ENCODE results near the gene FGFR3.

Gene FGFR3

DNA sequence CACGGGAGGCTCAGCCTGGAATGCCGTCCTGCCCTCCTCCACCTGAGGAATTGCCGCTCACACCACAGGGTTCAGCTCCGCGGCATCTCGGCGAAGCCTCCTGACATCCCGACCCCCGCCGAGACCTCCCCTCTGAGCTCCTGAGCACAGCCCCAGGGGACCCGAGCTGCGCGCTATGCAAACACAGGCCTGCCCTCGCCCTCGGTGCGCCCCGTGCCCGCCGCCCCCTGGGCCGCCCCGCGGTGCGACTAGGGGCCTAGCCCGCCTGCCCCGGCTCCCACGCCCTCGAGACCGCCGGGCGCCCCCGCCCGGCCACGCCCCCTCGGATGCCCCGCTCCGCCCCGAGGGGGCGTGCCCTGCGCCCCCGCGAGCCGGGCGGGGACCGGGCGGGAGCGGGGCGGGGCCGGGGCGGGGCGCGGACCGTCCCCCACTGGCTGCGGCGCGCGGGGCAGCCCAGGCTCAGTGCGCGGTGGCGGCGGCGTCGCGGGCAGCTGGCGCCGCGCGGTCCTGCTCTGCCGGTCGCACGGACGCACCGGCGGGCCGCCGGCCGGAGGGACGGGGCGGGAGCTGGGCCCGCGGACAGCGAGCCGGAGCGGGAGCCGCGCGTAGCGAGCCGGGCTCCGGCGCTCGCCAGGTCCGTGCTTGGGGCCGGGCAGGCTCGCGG lies at the start of gene FGFR3:
FGFR3 (plus strand) TSS at position 462 of the 664 bp plus-strand sequence. CDS start 642 bp downstream, outside the sequence.
- Mint-ChIP-seq H3K36me3 (no peaks in the 10 kb centered on the region), H3K4me1 (ENCODE audit: low read depth) (no peaks in the 10 kb centered on the region), H3K9me3 (ENCODE audit: low read depth) (no peaks in the 10 kb centered on the region), H3K4me3 (no peak within 1 kb of the TSS), H3K27me3 (peaks cover 4% of the 10 kb centered on the region), H3K27ac (no peak within 1 kb of the TSS)

- H3K27me3 Mint-ChIP-seq, result no peaks in the 10 kb centered on the region
- no peaks in the 10 kb centered on the region for H3K9me3 Mint-ChIP-seq (ENCODE audit: low read depth)
- H3K27ac Mint-ChIP-seq, result no peak overlapping the region
- H3K4me1 Mint-ChIP-seq (ENCODE audit: low read depth), result no peaks in the 10 kb centered on the region
- no peak overlapping the region for H3K4me3 Mint-ChIP-seq
- peaks cover 3% of the 10 kb centered on the region for H3K36me3 Mint-ChIP-seq
These were observed 49.5 kb upstream of the FGFR3 start for GRCh38 chr4:1743551-1743950.

DNA sequence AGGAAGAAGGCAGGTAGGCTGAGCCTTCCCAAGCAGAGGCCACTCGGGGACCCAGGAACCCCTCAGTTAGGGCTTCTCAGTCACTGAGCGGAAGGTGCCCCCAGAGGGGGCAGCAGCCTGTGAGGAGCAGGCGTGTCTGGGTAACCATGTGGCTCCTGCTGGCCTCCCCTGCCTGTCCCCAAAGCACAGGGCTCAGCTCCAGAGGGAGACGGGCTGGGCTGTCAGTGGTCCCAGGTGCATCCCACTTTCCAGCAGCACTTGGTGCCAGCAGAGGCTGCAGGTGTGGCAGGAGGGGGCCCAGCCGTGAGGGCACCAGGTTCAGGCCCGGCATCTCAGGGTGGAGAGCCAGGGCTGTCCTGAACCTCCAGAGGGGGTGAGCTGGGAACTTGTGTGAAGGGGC lies 49.1 kb upstream of the FGFR3 start:
- H3K36me3 Mint-ChIP-seq, result no peaks in the 10 kb centered on the region

GRCh38 chr4:1744552-1744951 lies 48.5 kb upstream of the FGFR3 start:
- no peaks in the 10 kb centered on the region for H3K36me3 Mint-ChIP-seq
- no peak overlapping the region for H3K27ac Mint-ChIP-seq
- no peaks in the 10 kb centered on the region for H3K27me3 Mint-ChIP-seq
- no peaks in the 10 kb centered on the region for H3K9me3 Mint-ChIP-seq (ENCODE audit: low read depth)
- no peak overlapping the region for H3K4me3 Mint-ChIP-seq
- H3K4me1 Mint-ChIP-seq (ENCODE audit: low read depth), result no peaks in the 10 kb centered on the region

More for the DNA sequence above, 49.1 kb upstream of the FGFR3 start:
- H3K4me1 Mint-ChIP-seq (ENCODE audit: low read depth), result no peaks in the 10 kb centered on the region
- H3K9me3 Mint-ChIP-seq (ENCODE audit: low read depth), result no peaks in the 10 kb centered on the region
- H3K27ac Mint-ChIP-seq, result no peak overlapping the region
- H3K27me3 Mint-ChIP-seq, result no peaks in the 10 kb centered on the region
- no peak overlapping the region for H3K4me3 Mint-ChIP-seq

GRCh38 chr4:1745165-1745564 lies 47.9 kb upstream of the FGFR3 start:
- no peak overlapping the region for H3K4me3 Mint-ChIP-seq
- H3K27me3 Mint-ChIP-seq, result no peaks in the 10 kb centered on the region
- H3K4me1 Mint-ChIP-seq (ENCODE audit: low read depth), result no peaks in the 10 kb centered on the region
- H3K36me3 Mint-ChIP-seq, result no peaks in the 10 kb centered on the region
- H3K27ac Mint-ChIP-seq, result no peak overlapping the region
- no peaks in the 10 kb centered on the region for H3K9me3 Mint-ChIP-seq (ENCODE audit: low read depth)

DNA sequence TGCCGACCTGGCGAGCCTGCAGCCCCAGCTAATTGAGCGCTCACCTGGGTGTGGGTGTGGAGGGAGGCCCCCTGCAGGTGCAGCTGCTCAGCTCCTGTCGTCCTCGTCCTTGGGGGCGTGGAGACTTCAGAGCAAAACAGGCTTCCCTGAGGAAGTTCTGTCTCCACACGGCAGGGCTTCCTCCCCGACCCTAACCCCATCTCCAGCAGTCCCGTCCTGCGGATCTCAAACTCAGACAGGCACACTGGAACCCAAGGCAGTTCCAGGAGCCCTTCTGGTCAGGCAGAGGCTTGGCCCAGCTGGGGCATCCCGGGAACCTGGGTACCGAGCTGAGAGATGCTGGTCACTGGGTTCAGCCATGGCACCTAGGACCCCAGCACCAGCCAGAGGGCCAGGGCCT lies 47.4 kb upstream of the FGFR3 start:
- H3K4me3 Mint-ChIP-seq, result no peak overlapping the region
- no peak overlapping the region for H3K27ac Mint-ChIP-seq
- no peaks in the 10 kb centered on the region for H3K27me3 Mint-ChIP-seq
- H3K36me3 Mint-ChIP-seq, result no peaks in the 10 kb centered on the region
- H3K9me3 Mint-ChIP-seq (ENCODE audit: low read depth), result no peaks in the 10 kb centered on the region
- no peaks in the 10 kb centered on the region for H3K4me1 Mint-ChIP-seq (ENCODE audit: low read depth)

DNA sequence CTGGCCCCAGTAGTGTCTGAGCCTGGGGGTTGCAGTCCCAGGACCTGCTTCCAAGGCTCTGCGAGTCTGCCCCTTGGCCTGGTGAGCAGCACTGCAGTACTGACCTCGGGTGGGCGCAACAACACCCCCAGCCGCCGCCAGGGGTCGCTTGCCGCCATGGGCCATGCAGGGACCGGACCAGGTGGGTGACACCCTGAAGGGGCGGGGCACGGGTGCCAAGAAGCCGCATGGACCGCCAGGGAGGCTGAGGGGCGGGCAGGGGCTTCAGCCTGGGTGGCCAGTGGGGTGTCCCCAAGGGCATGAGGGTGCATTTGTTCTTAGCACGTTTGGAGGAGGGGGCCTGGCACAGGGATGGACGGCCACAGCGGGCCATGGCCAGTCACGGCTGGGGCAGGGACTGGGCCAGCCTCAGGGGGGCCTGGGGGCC lies 46.8 kb upstream of the FGFR3 start:
- Mint-ChIP-seq H3K27me3 (no peaks in the 10 kb centered on the region), H3K36me3 (no peaks in the 10 kb centered on the region), H3K4me3 (no peak overlapping the region), H3K4me1 (ENCODE audit: low read depth) (no peaks in the 10 kb centered on the region), H3K27ac (no peak overlapping the region), H3K9me3 (ENCODE audit: low read depth) (no peaks in the 10 kb centered on the region)

DNA sequence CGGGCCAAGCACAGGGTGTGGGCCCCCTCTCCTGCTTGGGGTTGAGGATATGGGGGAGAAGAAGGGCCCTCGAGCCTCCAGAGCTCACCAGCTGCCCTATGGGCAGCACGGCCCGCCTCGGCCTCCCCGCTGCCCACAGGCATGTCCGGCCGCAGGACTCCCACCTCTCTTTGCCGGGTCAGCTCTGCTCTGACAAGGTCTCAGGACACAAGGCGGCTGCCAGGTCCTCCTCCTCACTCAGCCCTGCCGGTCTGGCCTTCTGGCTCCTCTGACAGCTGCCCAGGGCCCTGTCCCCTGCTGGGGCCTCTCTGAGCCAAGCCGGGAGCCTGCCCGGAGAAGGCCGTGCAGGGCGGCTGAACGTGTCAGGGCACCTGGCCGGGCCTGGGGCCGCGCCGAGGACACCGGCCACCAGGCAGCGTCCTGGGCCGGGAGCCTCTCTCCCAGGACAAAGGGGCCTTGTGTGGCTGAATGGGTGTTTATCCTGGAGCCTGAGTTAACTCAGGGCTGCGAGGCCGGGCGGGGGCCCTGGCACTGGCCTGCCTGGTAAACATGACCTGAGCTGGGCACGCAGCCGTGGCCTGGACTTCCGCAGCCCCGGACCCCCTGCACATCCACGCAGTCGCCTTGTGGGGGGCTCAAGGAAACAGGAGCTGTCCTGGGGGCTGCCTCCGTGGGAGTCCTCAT lies 46.0 kb upstream of the FGFR3 start:
- Mint-ChIP-seq H3K4me3 (no peak overlapping the region), H3K9me3 (ENCODE audit: low read depth) (no peaks in the 10 kb centered on the region)

GRCh38 chr4:1747603-1747967 lies 45.5 kb upstream of the FGFR3 start:
- H3K36me3 Mint-ChIP-seq, result no peaks in the 10 kb centered on the region
- no peak overlapping the region for H3K27ac Mint-ChIP-seq
- H3K4me3 Mint-ChIP-seq, result no peak overlapping the region

More for the DNA sequence above, 46.0 kb upstream of the FGFR3 start:
- H3K27me3 Mint-ChIP-seq, result no peaks in the 10 kb centered on the region
- H3K4me1 Mint-ChIP-seq (ENCODE audit: low read depth), result no peaks in the 10 kb centered on the region
- H3K27ac Mint-ChIP-seq, result no peak overlapping the region
- H3K36me3 Mint-ChIP-seq, result no peaks in the 10 kb centered on the region

GRCh38 chr4:1748465-1748995 lies 44.6 kb upstream of the FGFR3 start:
- Mint-ChIP-seq H3K9me3 (ENCODE audit: low read depth) (no peaks in the 10 kb centered on the region), H3K4me1 (ENCODE audit: low read depth) (no peaks in the 10 kb centered on the region), H3K4me3 (no peak overlapping the region), H3K36me3 (no peaks in the 10 kb centered on the region), H3K27ac (no peak overlapping the region), H3K27me3 (no peaks in the 10 kb centered on the region)

More at GRCh38 chr4:1747603-1747967, 45.5 kb upstream of the FGFR3 start:
- no peaks in the 10 kb centered on the region for H3K27me3 Mint-ChIP-seq
- no peaks in the 10 kb centered on the region for H3K9me3 Mint-ChIP-seq (ENCODE audit: low read depth)
- no peaks in the 10 kb centered on the region for H3K4me1 Mint-ChIP-seq (ENCODE audit: low read depth)

- Mint-ChIP-seq H3K27me3 (no peaks in the 10 kb centered on the region), H3K9me3 (ENCODE audit: low read depth) (no peaks in the 10 kb centered on the region), H3K36me3 (no peaks in the 10 kb centered on the region), H3K27ac (no peak overlapping the region), H3K4me1 (ENCODE audit: low read depth) (no peaks in the 10 kb centered on the region), H3K4me3 (no peak overlapping the region)
These were observed 43.7 kb upstream of the FGFR3 start for GRCh38 chr4:1749370-1749769.

- H3K4me1 Mint-ChIP-seq (ENCODE audit: low read depth), result no peaks in the 10 kb centered on the region
- H3K27ac Mint-ChIP-seq, result no peak overlapping the region
- H3K4me3 Mint-ChIP-seq, result no peak overlapping the region
- H3K9me3 Mint-ChIP-seq (ENCODE audit: low read depth), result no peaks in the 10 kb centered on the region
- no peaks in the 10 kb centered on the region for H3K27me3 Mint-ChIP-seq
- no peaks in the 10 kb centered on the region for H3K36me3 Mint-ChIP-seq
These were observed 43.3 kb upstream of the FGFR3 start for GRCh38 chr4:1749826-1750225.

- Mint-ChIP-seq H3K9me3 (ENCODE audit: low read depth) (no peaks in the 10 kb centered on the region), H3K27me3 (no peaks in the 10 kb centered on the region), H3K4me1 (ENCODE audit: low read depth) (no peaks in the 10 kb centered on the region), H3K36me3 (no peaks in the 10 kb centered on the region), H3K27ac (no peak overlapping the region), H3K4me3 (no peak overlapping the region)
These were observed 42.5 kb upstream of the FGFR3 start for GRCh38 chr4:1750381-1751154.

DNA sequence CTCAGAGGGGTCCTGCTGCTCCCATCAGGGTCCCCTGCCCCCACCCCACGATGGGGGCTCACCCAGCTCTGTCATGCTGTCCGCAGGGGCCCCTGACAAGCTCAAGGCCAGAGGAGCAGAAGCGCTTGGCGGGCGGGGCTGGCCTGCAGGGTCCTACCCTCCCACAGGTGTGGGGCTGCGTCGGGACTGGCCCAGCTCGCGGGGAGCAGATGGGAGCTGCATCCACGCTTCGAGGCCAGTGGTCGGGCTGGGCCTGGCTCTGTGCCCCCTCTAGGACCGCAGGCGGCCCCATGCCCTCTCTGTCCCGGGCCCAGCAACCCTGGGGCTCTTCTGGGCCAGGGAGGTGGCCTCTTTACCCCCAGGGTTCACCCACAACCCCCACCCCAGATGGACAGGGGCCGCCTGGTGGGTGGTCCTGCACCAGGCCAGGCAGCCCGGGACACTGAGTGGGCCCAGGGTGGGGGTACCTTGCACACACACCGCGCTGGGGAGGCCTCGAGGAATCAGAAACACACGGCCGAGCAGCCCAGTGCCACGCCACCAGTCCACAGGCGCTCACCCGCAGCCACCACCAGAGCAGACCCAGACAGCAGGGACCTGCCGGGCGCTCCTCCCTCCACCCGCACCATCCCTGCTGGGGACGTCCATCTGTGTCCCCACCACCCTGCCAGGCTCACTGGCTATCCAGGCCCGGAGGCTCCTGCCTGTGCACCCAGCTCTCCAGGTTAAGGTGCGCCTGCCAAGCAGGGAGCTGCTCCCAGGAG lies 41.8 kb upstream of the FGFR3 start:
- Mint-ChIP-seq H3K4me3 (no peak overlapping the region), H3K36me3 (no peaks in the 10 kb centered on the region), H3K27me3 (no peaks in the 10 kb centered on the region), H3K4me1 (ENCODE audit: low read depth) (no peaks in the 10 kb centered on the region), H3K27ac (no peak overlapping the region), H3K9me3 (ENCODE audit: low read depth) (no peaks in the 10 kb centered on the region)

All from activated naive CD8-positive, alpha-beta T cell (primary cell).